Epithelial cell of umbilical artery (primary cell): ENCODE data around the gene KRT12. TPM values are rescaled to one million over a fixed set of nuclear protein-coding genes. Genes with fewer than 3 reads are reported as not detected.

ENCODE experiments used
- total RNA-seq: library from RNA; depleted of rRNA; stranded (reverse); fragments of >200 nt; gene quantifications from 2 replicates; pipeline ENCODE4 v1.2.3, GENCODE V29; 2014

Gene KRT12
- total RNA-seq, result not detected in 2 replicates

GRCh38 chr17:40866838-40867237 is at the start of gene KRT12:
Gene KRT12, minus strand, starts transcription at chr17:40867223. Its CDS starts 37 bp downstream, at chr17:40867186.

GRCh38 chr17:40884708-40885512 is 17.9 kb upstream of the KRT12 start, which contains the start of gene KRT20:
Gene KRT20, minus strand, starts transcription at chr17:40885242. Its CDS starts 57 bp downstream, at chr17:40885185.

DNA sequence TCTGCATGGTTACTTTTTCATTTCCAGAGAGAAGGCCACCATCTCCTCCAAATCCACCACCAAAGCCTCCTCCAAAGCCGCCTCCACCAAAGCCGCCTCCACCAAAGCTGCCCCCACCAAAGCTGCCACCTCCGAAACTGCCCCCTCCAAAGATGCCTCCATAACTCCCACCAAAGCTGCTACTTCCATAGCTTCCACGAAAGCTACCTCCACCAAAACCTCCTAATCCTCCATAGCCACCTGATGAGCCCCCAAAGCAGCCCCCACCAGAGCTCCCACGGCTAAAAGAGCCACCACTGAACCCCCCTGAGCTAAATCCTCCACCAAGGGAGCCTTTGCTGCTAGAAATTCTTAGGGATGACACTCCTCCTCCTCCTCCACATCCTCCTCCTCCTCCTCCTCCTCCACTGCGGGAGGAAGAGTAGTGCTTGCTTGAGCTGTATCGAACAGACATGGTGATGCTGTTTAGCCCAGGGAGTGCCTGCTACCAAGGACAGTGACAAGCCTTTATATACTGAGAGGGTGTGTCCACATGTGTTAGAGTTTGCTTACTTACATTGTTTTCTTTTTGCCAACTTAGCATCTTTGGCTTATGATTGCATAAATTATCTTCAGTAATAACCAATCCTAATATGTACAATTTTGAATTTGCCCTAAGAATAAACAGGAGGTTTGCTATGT is 44.8 kb downstream of the KRT12 start, which contains the start of gene KRT10:
Gene KRT10, minus strand, starts transcription at position 483 of the 681 bp plus-strand sequence. Its CDS starts 29 bp downstream, at position 454.

Other genes starting within 250 kb of the KRT12 start
- gene SMARCE1, start 219.4 kb downstream of the KRT12 start, total RNA-seq, result 71.5 and 90.7 TPM in 2 replicates
- not detected in 2 replicates for gene KRT222, start 202.0 kb downstream of the KRT12 start, total RNA-seq
- not detected in 2 replicates for gene KRT24, start 163.5 kb downstream of the KRT12 start, total RNA-seq
- not detected in 2 replicates for gene KRT25, start 111.9 kb downstream of the KRT12 start, total RNA-seq
- not detected in 2 replicates for gene KRT26, start 95.0 kb downstream of the KRT12 start, total RNA-seq
- gene KRT27, start 84.7 kb downstream of the KRT12 start, total RNA-seq, result not detected in 2 replicates
- gene KRT28, start 67.3 kb downstream of the KRT12 start, total RNA-seq, result not detected in 2 replicates
- gene KRT10, start 44.6 kb downstream of the KRT12 start, total RNA-seq, result 6.1 and 7.8 TPM in 2 replicates
- gene KRT20, start 18.0 kb upstream of the KRT12 start, total RNA-seq, result not detected in 2 replicates
- not detected in 2 replicates for gene KRT23, start 70.4 kb upstream of the KRT12 start, total RNA-seq
- not detected in 2 replicates for gene KRT39, start 99.7 kb upstream of the KRT12 start, total RNA-seq
- not detected in 2 replicates for gene KRT40, start 117.1 kb upstream of the KRT12 start, total RNA-seq
- not detected in 2 replicates for gene KRTAP3-3, start 126.9 kb upstream of the KRT12 start, total RNA-seq
- gene KRTAP3-2, start 132.7 kb upstream of the KRT12 start, total RNA-seq, result not detected in 2 replicates
- not detected in 2 replicates for gene KRTAP3-1, start 141.9 kb upstream of the KRT12 start, total RNA-seq
- gene KRTAP1-5, start 160.0 kb upstream of the KRT12 start, total RNA-seq, result under 0.01 and 0.46 TPM in 2 replicates
- not detected in 2 replicates for gene KRTAP1-4, start 163.0 kb upstream of the KRT12 start, total RNA-seq
- gene KRTAP1-3, start 167.7 kb upstream of the KRT12 start, total RNA-seq, result not detected in 2 replicates
- not detected in 2 replicates for gene KRTAP1-1, start 174.2 kb upstream of the KRT12 start, total RNA-seq
- gene KRTAP2-1, start 180.1 kb upstream of the KRT12 start, total RNA-seq, result not detected in 2 replicates
- not detected in 2 replicates for gene KRTAP2-2, start 188.0 kb upstream of the KRT12 start, total RNA-seq
- not detected in 2 replicates for gene KRTAP2-3, start 192.9 kb upstream of the KRT12 start, total RNA-seq
- not detected in 2 replicates for gene KRTAP2-4, start 198.7 kb upstream of the KRT12 start, total RNA-seq
- not detected in 2 replicates for gene KRTAP4-7, start 216.9 kb upstream of the KRT12 start, total RNA-seq
- not detected in 2 replicates for gene KRTAP4-8, start 230.9 kb upstream of the KRT12 start, total RNA-seq
- not detected in 2 replicates for gene KRTAP4-16, start 235.0 kb upstream of the KRT12 start, total RNA-seq
- not detected in 2 replicates for gene KRTAP4-9, start 238.2 kb upstream of the KRT12 start, total RNA-seq